OCI-LY3 (cell line): ENCODE data around the gene SPSB4.

ENCODE experiments used
- CTCF ChIP-seq: fragments of 200-600, 300-600 bp; sonication (generic); IDR thresholded peaks from 2 replicates; pipeline ENCODE4 v1.5.1; 2014; ENCODE audit warnings: antibody characterized with exemption, low read length, low read depth
- EZH2phosphoT487 ChIP-seq: fragments of 200-600 bp; shearing (Covaris generic); IDR thresholded peaks from 2 replicates; pipeline ENCODE4 v1.6.1; 2018; ENCODE audit warnings: antibody characterized with exemption, mixed run types, low read depth

DNA sequence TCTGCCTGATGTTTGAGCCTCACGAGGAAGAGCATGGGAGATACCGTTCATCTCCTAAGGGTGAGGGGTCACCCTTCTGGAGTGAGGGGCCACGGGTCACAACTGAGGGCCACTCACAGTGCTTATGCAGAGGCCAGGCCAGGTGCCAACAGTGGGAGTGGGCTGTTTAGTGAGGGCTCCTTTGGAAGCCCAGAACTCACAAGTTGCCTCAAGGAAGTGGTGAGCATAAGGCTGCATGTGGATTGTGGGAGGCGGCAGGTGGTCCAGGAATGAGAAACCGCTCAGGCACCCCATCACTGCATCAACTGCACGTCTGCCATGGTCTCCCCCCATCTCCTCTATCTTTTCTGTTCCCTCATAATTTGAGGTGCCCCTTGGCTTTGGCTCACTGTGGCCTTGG is 26.5 kb downstream of the SPSB4 start:
- TF ChIP-seq CTCF (no peak), EZH2phosphoT487 (no peak)
